Osteocyte (in vitro differentiated cells): ENCODE measurements around the gene NECTIN2. TPM values are rescaled to one million over a fixed set of nuclear protein-coding genes. Genes with fewer than 3 reads are reported as not detected.

ENCODE experiments used
- DNase-seq: peaks from one replicate; pipeline ENCODE4 v3.0.0; 2021; ENCODE audit warnings: mixed read lengths; ENCODE audit not compliant: unreplicated experiment; ENCODE audit errors: extremely low spot score
- H3K27ac Mint-ChIP-seq: one replicate; pipeline ENCODE4 v1.8.0; 2021; ENCODE audit warnings: mild to moderate bottlenecking, mixed read lengths; ENCODE audit not compliant: unreplicated experiment
- H3K27me3 Mint-ChIP-seq: one replicate; pipeline ENCODE4 v1.8.0; 2021; ENCODE audit warnings: mixed read lengths; ENCODE audit not compliant: unreplicated experiment
- H3K36me3 Mint-ChIP-seq: one replicate; pipeline ENCODE4 v1.8.0; 2021; ENCODE audit warnings: mixed read lengths; ENCODE audit not compliant: unreplicated experiment
- H3K4me1 Mint-ChIP-seq: one replicate; pipeline ENCODE4 v1.8.0; 2021; ENCODE audit warnings: mixed read lengths; ENCODE audit not compliant: unreplicated experiment
- H3K4me3 Mint-ChIP-seq: one replicate; pipeline ENCODE4 v1.8.0; 2021; ENCODE audit warnings: mild to moderate bottlenecking, moderate library complexity, mixed read lengths; ENCODE audit not compliant: unreplicated experiment
- H3K9me3 Mint-ChIP-seq: one replicate; pipeline ENCODE4 v1.8.0; 2021; ENCODE audit warnings: mixed read lengths; ENCODE audit not compliant: unreplicated experiment
- CTCF ChIP-seq: fragments of 200-600 bp; sonication (generic); IDR thresholded peaks from 2 replicates; pipeline ENCODE4 v1.5.0; 2021; ENCODE audit warnings: antibody characterized with exemption, mild to moderate bottlenecking, moderate library complexity
- total RNA-seq: library from RNA; stranded (reverse); gene quantifications from 2 replicates; pipeline ENCODE4 v1.2.1, GENCODE V29; 2021

The NECTIN2 gene
- total RNA-seq, 1 donor from 2014 or later, result 117 TPM

GRCh38 chr19:44839276-44839675 lies 6.8 kb upstream of the NECTIN2 start:
- Mint-ChIP-seq H3K4me1 (no peaks in the 10 kb centered on the region), H3K36me3 (no peaks in the 10 kb centered on the region), H3K27ac (no peak overlapping the region), H3K27me3 (peaks cover 20% of the 10 kb centered on the region), H3K4me3 (no peak overlapping the region), H3K9me3 (no peaks in the 10 kb centered on the region)
- no peak for TF ChIP-seq CTCF
- no peak for DNase-seq

- H3K4me3 Mint-ChIP-seq, result no peak overlapping the region
- H3K9me3 Mint-ChIP-seq, result no peaks in the 10 kb centered on the region
- H3K27ac Mint-ChIP-seq, result no peak overlapping the region
- no peak for DNase-seq
- TF ChIP-seq CTCF, result no peak
- H3K36me3 Mint-ChIP-seq, result no peaks in the 10 kb centered on the region
- peaks cover 10% of the 10 kb centered on the region for H3K27me3 Mint-ChIP-seq
- H3K4me1 Mint-ChIP-seq, result peaks cover 5% of the 10 kb centered on the region
These were observed 5.3 kb upstream of the NECTIN2 start for GRCh38 chr19:44840811-44841210.

- Mint-ChIP-seq H3K36me3 (no peaks in the 10 kb centered on the region), H3K9me3 (no peaks in the 10 kb centered on the region), H3K27ac (no peak overlapping the region), H3K27me3 (peaks cover 10% of the 10 kb centered on the region), H3K4me1 (peaks cover 5% of the 10 kb centered on the region), H3K4me3 (no peak overlapping the region)
- TF ChIP-seq CTCF, result no peak
- no peak for DNase-seq
These were observed 4.9 kb upstream of the NECTIN2 start for GRCh38 chr19:44841231-44841630.

- Mint-ChIP-seq H3K9me3 (no peaks in the 10 kb centered on the region), H3K36me3 (no peaks in the 10 kb centered on the region)
These were observed 848 bp upstream of the NECTIN2 start for GRCh38 chr19:44845286-44845611.

GRCh38 chr19:44846455-44847143 lies 502 bp downstream of the NECTIN2 start:
- no peaks in the 10 kb centered on the region for H3K27me3 Mint-ChIP-seq
- H3K27ac Mint-ChIP-seq, result peak overlapping the region; percentile 98
- peak overlapping the region; percentile 90 for H3K4me3 Mint-ChIP-seq
- DNase-seq, result no peak
- no peaks in the 10 kb centered on the region for H3K36me3 Mint-ChIP-seq
- TF ChIP-seq CTCF, result no peak
- peaks cover 32% of the 10 kb centered on the region for H3K4me1 Mint-ChIP-seq
- H3K9me3 Mint-ChIP-seq, result no peaks in the 10 kb centered on the region

More at GRCh38 chr19:44845286-44845611, 848 bp upstream of the NECTIN2 start:
- DNase-seq, result no peak
- Mint-ChIP-seq H3K27ac (peak overlapping the region; percentile 85), H3K4me3 (peak overlapping the region; percentile 90), H3K27me3 (no peaks in the 10 kb centered on the region), H3K4me1 (peaks cover 29% of the 10 kb centered on the region)
- TF ChIP-seq CTCF, result no peak
